Measurements from ENCODE around the gene NCOR2. TPM values are rescaled to one million over a fixed set of nuclear protein-coding genes. Genes with fewer than 3 reads are reported as not detected.

NCOR2 gene
- total and polyA plus RNA-seq, 8 donors: 27.2 to 292 (median 83.5) TPM

DNA sequence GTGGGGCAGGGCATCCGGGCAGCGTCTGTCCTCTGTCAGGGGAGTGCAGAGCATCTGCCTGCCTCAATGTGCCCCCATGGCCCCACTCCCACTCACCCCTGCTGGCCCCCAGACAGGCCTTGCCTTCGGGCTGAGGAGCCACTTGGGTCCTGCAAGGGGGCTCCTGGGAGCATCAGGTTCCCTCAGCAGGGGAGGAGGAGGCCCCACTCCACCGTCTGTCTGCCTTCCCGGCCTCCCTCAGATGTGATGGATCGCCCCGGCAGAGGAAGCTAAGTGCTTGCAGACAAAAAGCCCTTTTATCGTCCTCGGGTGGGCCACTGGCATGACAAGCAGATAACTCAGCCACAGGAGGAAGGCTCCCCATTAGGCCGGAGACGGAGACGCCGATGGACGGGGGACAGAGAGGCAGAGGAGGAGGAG lies 35.1 kb downstream of the NCOR2 start:
- H3K36me3 ChIP-seq: peaks cover 0 to 24% (median 20%) of the 10 kb centered on the region in 4 donors
- DNase-seq: peak in 1 of 2 donors; percentile 63
- no peak overlapping the region for H3K4me3 ChIP-seq
- TF ChIP-seq POLR2A (IDR thresholded peaks at IDR 0.05): no peak
- TF ChIP-seq, protein P1, sequence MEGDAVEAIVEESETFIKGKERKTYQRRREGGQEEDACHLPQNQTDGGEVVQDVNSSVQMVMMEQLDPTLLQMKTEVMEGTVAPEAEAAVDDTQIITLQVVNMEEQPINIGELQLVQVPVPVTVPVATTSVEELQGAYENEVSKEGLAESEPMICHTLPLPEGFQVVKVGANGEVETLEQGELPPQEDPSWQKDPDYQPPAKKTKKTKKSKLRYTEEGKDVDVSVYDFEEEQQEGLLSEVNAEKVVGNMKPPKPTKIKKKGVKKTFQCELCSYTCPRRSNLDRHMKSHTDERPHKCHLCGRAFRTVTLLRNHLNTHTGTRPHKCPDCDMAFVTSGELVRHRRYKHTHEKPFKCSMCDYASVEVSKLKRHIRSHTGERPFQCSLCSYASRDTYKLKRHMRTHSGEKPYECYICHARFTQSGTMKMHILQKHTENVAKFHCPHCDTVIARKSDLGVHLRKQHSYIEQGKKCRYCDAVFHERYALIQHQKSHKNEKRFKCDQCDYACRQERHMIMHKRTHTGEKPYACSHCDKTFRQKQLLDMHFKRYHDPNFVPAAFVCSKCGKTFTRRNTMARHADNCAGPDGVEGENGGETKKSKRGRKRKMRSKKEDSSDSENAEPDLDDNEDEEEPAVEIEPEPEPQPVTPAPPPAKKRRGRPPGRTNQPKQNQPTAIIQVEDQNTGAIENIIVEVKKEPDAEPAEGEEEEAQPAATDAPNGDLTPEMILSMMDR (IDR thresholded peaks at IDR 0.05): no peak
- no peak for TF ChIP-seq EP300 (IDR thresholded peaks at IDR 0.05)
- TF ChIP-seq POLR2AphosphoS5 (IDR thresholded peaks at IDR 0.05): no peak
- H3K27ac ChIP-seq: peak overlapping the region in 1 of 5 donors; percentile 34
- no peaks in the 10 kb centered on the region for H3K27me3 ChIP-seq
- intact Hi-C loops (cut with DNase I; ENCODE audit: low total_unique reads): no loop called here
- H3K4me1 ChIP-seq: peaks cover 5 to 48% (median 26%) of the 10 kb centered on the region in 4 donors
- WGBS, 5 donors: 61 to 82% (median 67%) methylated on average over 12 to 14 of the region's 14 CpGs
- H3K9me3 ChIP-seq: no peaks in the 10 kb centered on the region

DNA sequence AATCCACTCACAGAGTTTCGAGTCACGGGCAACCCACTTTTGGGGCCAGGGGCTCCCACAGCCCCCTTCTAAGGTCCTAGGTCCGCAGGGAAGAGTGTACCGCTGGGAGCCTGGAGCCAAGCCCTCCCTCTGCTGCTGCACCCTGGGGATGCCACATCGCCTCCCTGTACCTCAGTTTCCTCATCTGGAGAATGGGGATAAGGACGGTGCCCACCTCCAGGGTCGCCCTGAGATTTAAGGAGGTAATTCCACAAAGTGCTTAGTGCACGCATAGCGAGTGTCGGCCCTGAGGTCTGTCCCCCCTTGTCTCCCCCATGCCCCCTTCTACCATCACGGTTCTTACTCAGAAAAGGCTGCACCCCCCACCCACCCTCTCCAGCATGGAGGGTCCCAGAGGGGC lies 35.5 kb downstream of the NCOR2 start:
- Histone ChIP-seq H3K27ac (peak overlapping the region in 2 of 5 donors; percentile 25 to 41), H3K9me3 (no peaks in the 10 kb centered on the region), H3K4me1 (peaks cover under 1 to 44% (median 23%) of the 10 kb centered on the region in 4 donors), H3K27me3 (no peaks in the 10 kb centered on the region), H3K4me3 (no peak overlapping the region), H3K36me3 (peaks cover 0 to 24% (median 20%) of the 10 kb centered on the region in 4 donors)
- intact Hi-C loops (cut with DNase I; ENCODE audit: low total_unique reads): no loop called here
- no peak for DNase-seq
- TF ChIP-seq POLR2A (IDR thresholded peaks at IDR 0.05): no peak
- TF ChIP-seq POLR2AphosphoS5 (IDR thresholded peaks at IDR 0.05): no peak
- TF ChIP-seq EP300 (IDR thresholded peaks at IDR 0.05): no peak
- TF ChIP-seq, protein P1 (IDR thresholded peaks at IDR 0.05): no peak
- 86 to 95% (median 93%) methylated on average over 9 to 11 of the region's 11 CpGs for WGBS, 5 donors

DNA sequence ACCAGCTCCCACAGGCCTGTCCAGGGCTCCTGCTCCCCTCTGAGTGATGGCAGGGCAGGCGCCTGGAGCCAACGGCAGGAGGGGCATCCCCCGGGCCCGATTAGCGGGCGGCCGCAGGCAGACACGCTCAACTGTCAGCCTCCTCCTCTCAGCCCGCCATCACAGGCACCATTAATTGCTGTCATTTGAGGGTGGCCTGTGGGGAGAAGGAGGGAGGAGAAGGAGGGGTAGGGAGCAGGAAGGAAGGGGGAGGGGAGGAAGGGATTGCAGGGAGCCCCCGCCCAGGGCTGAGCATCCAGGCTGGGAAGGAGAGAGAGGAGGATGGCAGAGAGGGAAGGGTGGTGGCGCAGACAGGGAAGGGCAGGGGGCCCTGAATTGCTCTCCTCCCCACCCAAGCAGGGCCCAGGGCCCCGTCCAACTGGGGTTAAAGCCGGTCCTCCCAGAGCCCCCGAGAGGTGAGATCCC lies 36.1 kb downstream of the NCOR2 start:
- Histone ChIP-seq H3K9me3 (no peaks in the 10 kb centered on the region), H3K27ac (peak overlapping the region in 2 of 5 donors; percentile 25 to 41), H3K27me3 (no peaks in the 10 kb centered on the region), H3K36me3 (peaks cover 0 to 24% (median 20%) of the 10 kb centered on the region in 4 donors), H3K4me1 (peaks cover 0 to 39% (median 20%) of the 10 kb centered on the region in 4 donors), H3K4me3 (no peak overlapping the region)
- TF ChIP-seq, protein P1 (IDR thresholded peaks at IDR 0.05): no peak
- WGBS, 5 donors: 55 to 85% (median 65%) methylated on average over 6 to 14 of the region's 14 CpGs
- DNase-seq: peak in 1 of 2 donors; percentile 80
- intact Hi-C loops (cut with DNase I; ENCODE audit: low total_unique reads): no loop called here

DNA sequence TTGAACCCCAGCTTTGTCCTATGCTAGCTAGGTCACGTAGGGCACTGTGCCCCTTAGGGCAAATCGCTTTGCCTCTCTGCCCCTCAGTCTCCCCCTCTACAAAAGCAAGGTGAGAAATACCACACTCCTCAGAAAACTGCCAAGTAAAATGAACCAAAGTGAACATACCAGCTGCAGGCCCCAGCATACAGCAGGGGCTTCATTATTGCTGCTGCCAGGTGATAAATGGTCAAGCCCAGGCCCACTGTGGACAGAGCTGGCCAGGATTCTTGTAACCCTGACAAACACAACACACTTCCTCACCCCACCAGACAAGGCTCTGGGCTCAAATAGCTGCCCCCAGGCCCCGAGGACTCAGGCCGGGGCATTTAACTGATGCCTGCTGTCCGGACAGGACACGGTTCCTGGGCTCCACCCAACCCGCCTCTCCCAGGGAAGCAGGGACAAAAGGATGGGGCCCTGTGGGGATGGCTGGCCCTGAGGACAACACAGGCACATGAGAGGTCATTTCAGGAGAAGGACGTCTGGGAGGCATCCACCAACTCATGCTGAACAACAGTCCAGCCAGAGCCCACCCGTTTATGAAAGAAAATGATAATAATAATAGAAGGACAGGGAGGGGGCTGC lies 36.7 kb downstream of the NCOR2 start:
- 70 to 81% (median 81%) methylated on average over 9 of the region's 9 CpGs for WGBS, 5 donors

More for the DNA sequence above, 36.7 kb downstream of the NCOR2 start:
- Histone ChIP-seq H3K36me3 (peaks cover 0 to 24% (median 20%) of the 10 kb centered on the region in 4 donors), H3K4me1 (peaks cover 0 to 42% (median 20%) of the 10 kb centered on the region in 4 donors), H3K27me3 (no peaks in the 10 kb centered on the region), H3K9me3 (no peaks in the 10 kb centered on the region), H3K4me3 (no peak overlapping the region), H3K27ac (peak overlapping the region in 2 of 5 donors; percentile 25 to 41)
- intact Hi-C loops (cut with DNase I; ENCODE audit: low total_unique reads): no loop called here
- DNase-seq: no peak
- TF ChIP-seq POLR2AphosphoS5 (IDR thresholded peaks at IDR 0.05) (no peak), EP300 (IDR thresholded peaks at IDR 0.05) (no peak), POLR2A (IDR thresholded peaks at IDR 0.05) (no peak)
- TF ChIP-seq, protein P1 (IDR thresholded peaks at IDR 0.05): no peak
